Fibroblast of lung (primary cell): ENCODE results near the gene CDC42EP5.

Source experiments
- EZH2 ChIP-seq: IDR thresholded peaks from 2 replicates; pipeline ENCODE4 v1.5.1; 2012; ENCODE audit warnings: low read length, control low read depth, mild to moderate bottlenecking; ENCODE audit errors: missing control alignments
- TF ChIP-seq, protein P1 (sequence below), 2 donors: IDR thresholded peaks in 1 of 2; conservative IDR thresholded peaks in 1 of 2; 1 replicate in 1 of 2; 2 replicates in 1 of 2; pipeline ENCODE4 v1.5.1; 2011 to 2012; ENCODE audit warnings: low read length in 2 of 2, control low read depth in 1 of 2, inconsistent platforms in 1 of 2, low read depth in 1 of 2, mild to moderate bottlenecking in 1 of 2

- TF ChIP-seq, protein P1, sequence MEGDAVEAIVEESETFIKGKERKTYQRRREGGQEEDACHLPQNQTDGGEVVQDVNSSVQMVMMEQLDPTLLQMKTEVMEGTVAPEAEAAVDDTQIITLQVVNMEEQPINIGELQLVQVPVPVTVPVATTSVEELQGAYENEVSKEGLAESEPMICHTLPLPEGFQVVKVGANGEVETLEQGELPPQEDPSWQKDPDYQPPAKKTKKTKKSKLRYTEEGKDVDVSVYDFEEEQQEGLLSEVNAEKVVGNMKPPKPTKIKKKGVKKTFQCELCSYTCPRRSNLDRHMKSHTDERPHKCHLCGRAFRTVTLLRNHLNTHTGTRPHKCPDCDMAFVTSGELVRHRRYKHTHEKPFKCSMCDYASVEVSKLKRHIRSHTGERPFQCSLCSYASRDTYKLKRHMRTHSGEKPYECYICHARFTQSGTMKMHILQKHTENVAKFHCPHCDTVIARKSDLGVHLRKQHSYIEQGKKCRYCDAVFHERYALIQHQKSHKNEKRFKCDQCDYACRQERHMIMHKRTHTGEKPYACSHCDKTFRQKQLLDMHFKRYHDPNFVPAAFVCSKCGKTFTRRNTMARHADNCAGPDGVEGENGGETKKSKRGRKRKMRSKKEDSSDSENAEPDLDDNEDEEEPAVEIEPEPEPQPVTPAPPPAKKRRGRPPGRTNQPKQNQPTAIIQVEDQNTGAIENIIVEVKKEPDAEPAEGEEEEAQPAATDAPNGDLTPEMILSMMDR (conservative IDR thresholded peaks at IDR 0.05 in 1 of 2, IDR thresholded peaks at IDR 0.05 in 1 of 2; ENCODE audit: low read depth in 1 of 2, low read length in 2 of 2): no peak
- TF ChIP-seq EZH2: no peak
Measured at GRCh38 chr19:54456423-54457373, 16.4 kb downstream of the CDC42EP5 start.
